ENCODE data around the gene PBLD.

GRCh38 chr10:68336754-68337351 is 4.1 kb upstream of the PBLD start:
- TF ChIP-seq CTCF (IDR thresholded peaks at IDR 0.05) (no peak), POLR2A (IDR thresholded peaks at IDR 0.05) (no peak)

Measured in esophagus squamous epithelium (tissue), 4 donors.